MM.1S (cell line): Measurements from ENCODE around the gene CSF3R.
"Not testable (repeated sequence)": the region's sequence is repeated elsewhere in the genome, so short reads cannot be mapped to it uniquely, and the experiment has no call there.

Experiments
- DNase-seq: peaks from one replicate; pipeline ENCODE4 v3.0.0-alpha.2; 2015
- H2AFZ ChIP-seq: fragments of 300-600 bp; sonication (generic); 2 replicates; pipeline ENCODE4 v1.6.0; 2016; ENCODE audit warnings: antibody characterized with exemption, low read length
- H3F3A ChIP-seq: fragments of 300-600 bp; sonication (generic); 2 replicates; pipeline ENCODE4 v1.6.1; 2016; ENCODE audit warnings: mild to moderate bottlenecking, antibody characterized with exemption, low read length, moderate library complexity, mixed read lengths; ENCODE audit not compliant: insufficient read depth
- H3K27ac ChIP-seq: fragments of 300-600 bp; sonication (generic); 2 replicates; pipeline ENCODE4 v1.5.1; 2016; ENCODE audit warnings: mild to moderate bottlenecking, low read length
- H3K27me3 ChIP-seq: fragments of 300-600 bp; sonication (generic); replicated peaks from 2 replicates; pipeline ENCODE4 v1.6.0; 2016; ENCODE audit warnings: low read length; ENCODE audit not compliant: insufficient read depth
- H3K36me3 ChIP-seq: fragments of 300-600 bp; sonication (generic); replicated peaks from 2 replicates; pipeline ENCODE4 v1.6.1; 2016; ENCODE audit warnings: mild to moderate bottlenecking, low read length, mixed read lengths; ENCODE audit not compliant: insufficient read depth
- H3K4me1 ChIP-seq: fragments of 300-600 bp; sonication (generic); 2 replicates; pipeline ENCODE4 v1.6.1; 2016; ENCODE audit warnings: low read length, mixed read lengths
- H3K4me2 ChIP-seq: fragments of 300-600 bp; sonication (generic); 2 replicates; pipeline ENCODE4 v1.6.0; 2016; ENCODE audit warnings: low read depth, low read length
- H3K4me3 ChIP-seq: fragments of 300-600 bp; sonication (generic); 2 replicates; pipeline ENCODE4 v1.5.1; 2016; ENCODE audit warnings: low read length, mixed read lengths
- H3K79me2 ChIP-seq: fragments of 300-600 bp; sonication (generic); 2 replicates; pipeline ENCODE4 v1.6.1; 2016; ENCODE audit warnings: mixed run types, low read length, mixed read lengths
- H3K9ac ChIP-seq: fragments of 300-600 bp; sonication (generic); 2 replicates; pipeline ENCODE4 v1.6.1; 2016; ENCODE audit warnings: low read length, mixed read lengths
- H3K9me2 ChIP-seq: fragments of 300-600 bp; sonication (generic); replicated peaks from 2 replicates; pipeline ENCODE4 v1.6.1; 2016; ENCODE audit warnings: mild to moderate bottlenecking, low read length, mixed read lengths; ENCODE audit not compliant: insufficient read depth
- H3K9me3 ChIP-seq: fragments of 300-600 bp; sonication (generic); replicated peaks from 2 replicates; pipeline ENCODE4 v1.6.1; 2016; ENCODE audit warnings: mild to moderate bottlenecking, low read length, mixed read lengths; ENCODE audit not compliant: insufficient read depth
- H4K20me1 ChIP-seq: fragments of 300-600 bp; sonication (generic); 2 replicates; pipeline ENCODE4 v1.6.1; 2016; ENCODE audit warnings: mild to moderate bottlenecking, low read length, moderate library complexity, mixed read lengths; ENCODE audit not compliant: insufficient read depth
- CTCF ChIP-seq: fragments of 300-600 bp; sonication (generic); IDR thresholded peaks from 2 replicates; pipeline ENCODE4 v1.5.1; 2016; ENCODE audit warnings: antibody characterized with exemption, low read length, mixed read lengths
- EZH2 ChIP-seq: fragments of 300-600 bp; sonication (generic); optimal IDR thresholded peaks from 2 replicates; pipeline ENCODE3; 2017; ENCODE audit warnings: low read depth, mild to moderate bottlenecking, antibody characterized with exemption, low read length, mixed read lengths
- EZH2phosphoT487 ChIP-seq: fragments of 300-600 bp; sonication (generic); IDR thresholded peaks from 2 replicates; pipeline ENCODE4 v1.6.1; 2018; ENCODE audit warnings: antibody characterized with exemption, low read length

Gene CSF3R

GRCh38 chr1:36494971-36495370 lies 12.3 kb upstream of the CSF3R start:
- no peaks in the 10 kb centered on the region for H3K79me2 ChIP-seq
- no peaks in the 10 kb centered on the region for H3K9me3 ChIP-seq
- H3K4me3 ChIP-seq, result no peak overlapping the region
- no peak overlapping the region for H3K4me2 ChIP-seq
- TF ChIP-seq EZH2phosphoT487, result no peak
- no peak for TF ChIP-seq EZH2
- TF ChIP-seq CTCF, result no peak
- H3K4me1 ChIP-seq, result no peaks in the 10 kb centered on the region
- DNase-seq, result no peak
- H3F3A ChIP-seq, result no peaks in the 10 kb centered on the region
- no peaks in the 10 kb centered on the region for H4K20me1 ChIP-seq
- H3K27me3 ChIP-seq, result peaks cover 17% of the 10 kb centered on the region
- no peaks in the 10 kb centered on the region for H3K36me3 ChIP-seq
- H3K27ac ChIP-seq, result no peak overlapping the region
- no peaks in the 10 kb centered on the region for H3K9me2 ChIP-seq
- H2AFZ ChIP-seq, result no peak overlapping the region
- H3K9ac ChIP-seq, result no peak overlapping the region

GRCh38 chr1:36493524-36493923 lies 10.8 kb upstream of the CSF3R start:
- DNase-seq, result no peak
- Histone ChIP-seq H3K9me3 (no peaks in the 10 kb centered on the region), H3K4me3 (no peak overlapping the region), H3K9ac (no peak overlapping the region), H4K20me1 (no peaks in the 10 kb centered on the region), H3K4me2 (no peak overlapping the region), H3K27ac (no peak overlapping the region), H3K27me3 (peaks cover 17% of the 10 kb centered on the region), H3F3A (no peaks in the 10 kb centered on the region), H3K4me1 (no peaks in the 10 kb centered on the region), H3K36me3 (no peaks in the 10 kb centered on the region), H3K9me2 (no peaks in the 10 kb centered on the region), H3K79me2 (no peaks in the 10 kb centered on the region), H2AFZ (no peak overlapping the region)
- no peak for TF ChIP-seq EZH2
- no peak for TF ChIP-seq CTCF
- TF ChIP-seq EZH2phosphoT487, result no peak

GRCh38 chr1:36492491-36492890 lies 9.8 kb upstream of the CSF3R start:
- no peaks in the 10 kb centered on the region for H4K20me1 ChIP-seq
- no peak overlapping the region for H3K27ac ChIP-seq
- H3K4me2 ChIP-seq, result no peak overlapping the region
- no peak for DNase-seq
- H3K79me2 ChIP-seq, result no peaks in the 10 kb centered on the region
- H3F3A ChIP-seq, result no peaks in the 10 kb centered on the region
- no peaks in the 10 kb centered on the region for H3K4me1 ChIP-seq
- H3K36me3 ChIP-seq, result no peaks in the 10 kb centered on the region
- H3K27me3 ChIP-seq, result peaks cover 17% of the 10 kb centered on the region
- no peaks in the 10 kb centered on the region for H3K9me2 ChIP-seq
- no peak overlapping the region for H3K4me3 ChIP-seq
- TF ChIP-seq EZH2phosphoT487, result no peak
- TF ChIP-seq CTCF, result no peak
- TF ChIP-seq EZH2, result no peak
- H2AFZ ChIP-seq, result no peak overlapping the region
- no peak overlapping the region for H3K9ac ChIP-seq
- H3K9me3 ChIP-seq, result no peaks in the 10 kb centered on the region

GRCh38 chr1:36489258-36490051 lies 6.7 kb upstream of the CSF3R start:
- not testable (repeated sequence) for H3K4me2 ChIP-seq, H3K9me2 ChIP-seq, H3K4me1 ChIP-seq, H3K9ac ChIP-seq, H2AFZ ChIP-seq, DNase-seq, H3K27ac ChIP-seq, H4K20me1 ChIP-seq, H3K4me3 ChIP-seq, H3K9me3 ChIP-seq, H3K36me3 ChIP-seq, H3F3A ChIP-seq, H3K79me2 ChIP-seq
- peaks cover 12% of the 10 kb centered on the region; the same call in 1 of the 2 replicates for H3K27me3 ChIP-seq
